ENCODE results near the gene LY6G6D. TPM values are rescaled to one million over a fixed set of nuclear protein-coding genes. Genes with fewer than 3 reads are reported as not detected.

LY6G6D gene
- total and polyA plus RNA-seq, 2 of the 13 experiments (the other 11 are each of a cell fraction or from before 2014, with no cell fraction given) = not detected

- Histone ChIP-seq H3K9me3 (ENCODE audit: low read length) (no peaks in the 10 kb centered on the region), H3K27me3 (ENCODE audit: control insufficient read depth in 1 of 2, insufficient read depth in 2 of 2, low read length in 2 of 2) (peaks cover 11 to 48% of the 10 kb centered on the region in 2 experiments; a peak in 4 of 5 replicates), H3K79me2 (ENCODE audit: insufficient read depth, low read length) (no peaks in the 10 kb centered on the region), H3K4me2 (ENCODE audit: low read depth, low read length) (no peak overlapping the region), H3K9ac (ENCODE audit: insufficient read depth, low read depth, low read length) (no peak overlapping the region), H3K4me1 (ENCODE audit: insufficient read depth, low read length) (peaks cover 24% of the 10 kb centered on the region), H3K36me3 (replicated peaks in 1 of 2; ENCODE audit: control insufficient read depth in 1 of 2, insufficient read depth in 2 of 2, low read length in 2 of 2) (no peaks in the 10 kb centered on the region), H2AFZ (ENCODE audit: low read length) (no peak overlapping the region), H3K27ac (ENCODE audit: extremely low read length, insufficient read depth, low read length) (no peak overlapping the region), H4K20me1 (ENCODE audit: insufficient read depth, low read length) (no peaks in the 10 kb centered on the region), H3K4me3 (replicated peaks in 1 of 3; ENCODE audit: insufficient read depth in 1 of 3, low read depth in 2 of 3, low read length in 3 of 3) (no peak overlapping the region)
- FAIRE-seq = no peak
- in situ Hi-C loops (cut with HindIII; ENCODE audit: extremely low pct_ligation_motif_present, low pct_unique_long_range_greater_than_20kb) (no loop called here), intact Hi-C loops (cut with micrococcal nuclease; ENCODE audit: unreplicated experiment) (no loop called here)
- ATAC-seq = no peak
- WGBS (ENCODE audit: low lambda C conversion rate) = 53% methylated on average over 8 of the region's 8 CpGs
- no TSS peak for BruUV-seq (replicated peaks)
- POLR2A ChIA-PET = interaction anchor here (0.9 to 5.1 kb wide), 2 partner anchors 9 to 26 kb away, joined by 3 to 31 read pairs; partner anchors contain the start of gene ABHD16A
- no peak for DNase-seq (ENCODE audit: low spot score)
- CTCF ChIA-PET (ENCODE audit: low intra/inter-chr PET ratio, low total read pairs) = no interaction called here
- no peak for TF ChIP-seq TFDP2 (CRISPR knock-in tag; IDR thresholded peaks at IDR 0.05)
- no peak for TF ChIP-seq ZKSCAN5 (CRISPR knock-in tag; IDR thresholded peaks at IDR 0.05)
- TF ChIP-seq CSRNP2 (CRISPR knock-in tag; conservative IDR thresholded peaks at IDR 0.05; ENCODE audit: low read depth) = no peak
- TF ChIP-seq MAFK (conservative IDR thresholded peaks at IDR 0.05 in 1 of 2, IDR thresholded peaks at IDR 0.05 in 1 of 2; ENCODE audit: low read length in 2 of 2) = no peak
- TF ChIP-seq ZBTB44 (CRISPR knock-in tag; IDR thresholded peaks at IDR 0.05) = no peak
Measured at GRCh38 chr6:31711233-31711632, 3.9 kb upstream of the LY6G6D start.

Data from HepG2 (cell line).